ENCODE measurements around the gene SAMD4B.
A peak's percentile ranks its signal among the peaks of the same experiment; 100 is the strongest.

The SAMD4B gene

DNA sequence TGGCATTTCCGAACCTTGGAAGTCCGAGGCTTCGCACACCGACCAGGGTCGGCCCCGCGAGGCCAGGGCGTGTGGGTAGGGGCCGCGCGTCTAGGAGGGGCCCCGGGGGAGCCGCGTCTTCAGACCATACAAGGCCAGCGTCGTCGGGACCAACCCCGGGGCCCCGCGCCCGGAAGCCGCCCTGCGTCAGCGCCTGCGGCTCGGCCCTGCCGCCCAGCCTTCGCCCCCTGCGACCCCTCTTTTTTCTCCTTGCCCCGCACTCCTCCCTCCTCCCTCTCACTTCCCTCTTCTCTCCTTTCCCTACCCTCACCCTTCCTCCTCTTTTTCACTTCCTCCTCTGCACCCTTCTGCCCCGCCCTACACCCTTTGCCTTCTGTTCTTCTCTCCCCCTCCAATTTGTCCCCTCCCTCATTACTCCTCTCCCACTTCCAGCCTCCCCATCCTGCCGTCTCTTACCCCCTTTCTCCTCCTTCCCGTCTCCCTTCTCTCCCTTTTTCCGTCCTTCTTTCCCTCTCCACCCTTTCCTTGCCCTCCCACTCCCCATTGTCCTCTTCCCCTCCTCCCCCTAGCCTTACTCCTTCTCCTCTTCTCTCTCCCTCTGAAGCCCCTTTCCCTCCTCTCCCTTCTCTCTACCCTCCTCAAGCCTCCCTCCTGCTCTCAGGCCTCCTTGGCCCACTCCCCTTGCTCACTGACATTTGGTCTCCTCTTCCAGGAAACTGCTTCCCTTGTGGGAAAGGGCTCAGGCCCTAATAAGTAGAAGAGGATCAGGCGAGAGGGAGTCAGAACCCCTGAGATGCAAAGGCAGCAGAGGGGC is 68.0 kb downstream of the SAMD4B start:
- peak overlapping the region; percentile 59 for H3K4me3 ChIP-seq (ENCODE audit: low read depth, low read length)
- DNase-seq (ENCODE audit: low read depth) = peak; percentile 80
- TF ChIP-seq, protein P1, sequence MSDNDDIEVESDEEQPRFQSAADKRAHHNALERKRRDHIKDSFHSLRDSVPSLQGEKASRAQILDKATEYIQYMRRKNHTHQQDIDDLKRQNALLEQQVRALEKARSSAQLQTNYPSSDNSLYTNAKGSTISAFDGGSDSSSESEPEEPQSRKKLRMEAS (IDR thresholded peaks at IDR 0.05; ENCODE audit: low read depth, low read length) = no peak
- TF ChIP-seq MYC (IDR thresholded peaks at IDR 0.05; ENCODE audit: low read depth, low read length) = no peak
- TF ChIP-seq, protein P2, sequence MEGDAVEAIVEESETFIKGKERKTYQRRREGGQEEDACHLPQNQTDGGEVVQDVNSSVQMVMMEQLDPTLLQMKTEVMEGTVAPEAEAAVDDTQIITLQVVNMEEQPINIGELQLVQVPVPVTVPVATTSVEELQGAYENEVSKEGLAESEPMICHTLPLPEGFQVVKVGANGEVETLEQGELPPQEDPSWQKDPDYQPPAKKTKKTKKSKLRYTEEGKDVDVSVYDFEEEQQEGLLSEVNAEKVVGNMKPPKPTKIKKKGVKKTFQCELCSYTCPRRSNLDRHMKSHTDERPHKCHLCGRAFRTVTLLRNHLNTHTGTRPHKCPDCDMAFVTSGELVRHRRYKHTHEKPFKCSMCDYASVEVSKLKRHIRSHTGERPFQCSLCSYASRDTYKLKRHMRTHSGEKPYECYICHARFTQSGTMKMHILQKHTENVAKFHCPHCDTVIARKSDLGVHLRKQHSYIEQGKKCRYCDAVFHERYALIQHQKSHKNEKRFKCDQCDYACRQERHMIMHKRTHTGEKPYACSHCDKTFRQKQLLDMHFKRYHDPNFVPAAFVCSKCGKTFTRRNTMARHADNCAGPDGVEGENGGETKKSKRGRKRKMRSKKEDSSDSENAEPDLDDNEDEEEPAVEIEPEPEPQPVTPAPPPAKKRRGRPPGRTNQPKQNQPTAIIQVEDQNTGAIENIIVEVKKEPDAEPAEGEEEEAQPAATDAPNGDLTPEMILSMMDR (IDR thresholded peaks at IDR 0.05; ENCODE audit: low read depth, low read length) = no peak
- no peak for TF ChIP-seq POLR2A (IDR thresholded peaks at IDR 0.05; ENCODE audit: extremely low read depth, insufficient read length)

DNA sequence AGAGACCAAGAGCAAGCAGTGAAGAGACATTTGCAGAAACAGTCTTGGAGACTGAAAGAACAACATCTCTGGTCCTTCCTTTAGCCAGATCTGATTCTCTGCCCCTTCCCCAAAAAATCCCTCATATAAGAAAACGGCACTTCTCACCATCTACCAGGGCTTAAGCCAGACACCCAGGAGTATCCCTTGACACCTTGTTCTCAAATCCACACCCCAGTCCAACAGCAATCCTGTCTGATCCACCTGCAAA is 68.5 kb downstream of the SAMD4B start:
- TF ChIP-seq POLR2A (IDR thresholded peaks at IDR 0.05; ENCODE audit: extremely low read depth, insufficient read length) (no peak), MYC (IDR thresholded peaks at IDR 0.05; ENCODE audit: low read depth, low read length) (no peak)
- TF ChIP-seq, protein P2 (IDR thresholded peaks at IDR 0.05; ENCODE audit: low read depth, low read length) = no peak
- TF ChIP-seq, protein P1 (IDR thresholded peaks at IDR 0.05; ENCODE audit: low read depth, low read length) = no peak
- H3K4me3 ChIP-seq (ENCODE audit: low read depth, low read length) = peak overlapping the region; percentile 11
- DNase-seq (ENCODE audit: low read depth) = no peak

DNA sequence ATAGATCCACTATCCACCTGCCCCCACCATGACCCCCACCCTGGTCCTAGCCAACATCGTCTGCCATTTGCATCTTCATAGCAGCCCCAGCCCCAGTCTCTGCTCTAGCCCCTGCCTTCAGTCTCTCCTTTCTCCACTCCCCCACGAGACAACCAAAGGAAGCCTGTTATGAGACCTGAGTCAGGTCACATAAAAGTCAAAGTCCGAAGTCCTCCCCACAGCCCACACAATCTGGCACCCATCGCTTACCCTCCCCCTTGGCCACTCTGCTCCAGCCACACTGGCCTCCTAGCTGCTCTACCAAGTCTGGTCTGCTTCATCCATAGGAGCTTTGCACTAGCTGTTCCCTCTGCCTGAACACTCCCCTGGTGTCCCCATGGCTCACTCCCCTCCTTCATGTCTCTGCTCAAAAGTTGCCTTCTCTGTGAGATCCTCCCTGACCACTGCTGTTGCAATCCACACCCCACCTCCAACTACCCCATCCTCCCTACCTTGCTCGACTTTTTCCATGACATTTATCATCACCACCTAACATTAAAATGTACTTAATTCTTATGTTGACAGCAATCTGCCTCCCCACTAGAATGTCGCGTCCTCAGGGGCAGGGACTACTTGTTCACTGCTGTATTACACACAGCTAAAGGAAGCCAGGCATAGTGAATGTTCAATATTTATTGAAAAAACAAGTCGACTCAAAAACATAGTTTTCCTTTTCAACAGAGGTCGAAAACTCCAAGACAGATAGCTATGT is 69.0 kb downstream of the SAMD4B start:
- TF ChIP-seq MYC (IDR thresholded peaks at IDR 0.05; ENCODE audit: low read depth, low read length) (no peak), POLR2A (IDR thresholded peaks at IDR 0.05; ENCODE audit: extremely low read depth, insufficient read length) (no peak)
- TF ChIP-seq, protein P1 (IDR thresholded peaks at IDR 0.05; ENCODE audit: low read depth, low read length) = no peak
- TF ChIP-seq, protein P2 (IDR thresholded peaks at IDR 0.05; ENCODE audit: low read depth, low read length) = no peak
- DNase-seq (ENCODE audit: low read depth) = peak; percentile 60
- H3K4me3 ChIP-seq (ENCODE audit: low read depth, low read length) = peak overlapping the region; percentile 8

DNA sequence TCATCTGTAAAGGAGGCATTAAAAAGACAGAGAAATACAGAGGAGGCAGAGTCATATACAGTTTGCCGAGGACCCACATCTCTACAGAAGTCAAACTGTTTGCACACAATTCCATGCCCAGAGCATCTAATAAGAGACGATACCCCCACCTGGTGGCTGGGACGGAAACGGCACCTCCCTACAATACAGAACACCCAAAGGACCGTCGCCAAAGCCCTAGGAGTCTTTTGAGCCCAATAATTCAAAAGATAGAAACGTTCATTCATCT is 69.5 kb downstream of the SAMD4B start:
- DNase-seq (ENCODE audit: low read depth) = peak; percentile 87
- TF ChIP-seq, protein P2 (IDR thresholded peaks at IDR 0.05; ENCODE audit: low read depth, low read length) = peak; percentile 64
- TF ChIP-seq MYC (IDR thresholded peaks at IDR 0.05; ENCODE audit: low read depth, low read length) = no peak
- peak overlapping the region; percentile 28 for H3K4me3 ChIP-seq (ENCODE audit: low read depth, low read length)

DNA sequence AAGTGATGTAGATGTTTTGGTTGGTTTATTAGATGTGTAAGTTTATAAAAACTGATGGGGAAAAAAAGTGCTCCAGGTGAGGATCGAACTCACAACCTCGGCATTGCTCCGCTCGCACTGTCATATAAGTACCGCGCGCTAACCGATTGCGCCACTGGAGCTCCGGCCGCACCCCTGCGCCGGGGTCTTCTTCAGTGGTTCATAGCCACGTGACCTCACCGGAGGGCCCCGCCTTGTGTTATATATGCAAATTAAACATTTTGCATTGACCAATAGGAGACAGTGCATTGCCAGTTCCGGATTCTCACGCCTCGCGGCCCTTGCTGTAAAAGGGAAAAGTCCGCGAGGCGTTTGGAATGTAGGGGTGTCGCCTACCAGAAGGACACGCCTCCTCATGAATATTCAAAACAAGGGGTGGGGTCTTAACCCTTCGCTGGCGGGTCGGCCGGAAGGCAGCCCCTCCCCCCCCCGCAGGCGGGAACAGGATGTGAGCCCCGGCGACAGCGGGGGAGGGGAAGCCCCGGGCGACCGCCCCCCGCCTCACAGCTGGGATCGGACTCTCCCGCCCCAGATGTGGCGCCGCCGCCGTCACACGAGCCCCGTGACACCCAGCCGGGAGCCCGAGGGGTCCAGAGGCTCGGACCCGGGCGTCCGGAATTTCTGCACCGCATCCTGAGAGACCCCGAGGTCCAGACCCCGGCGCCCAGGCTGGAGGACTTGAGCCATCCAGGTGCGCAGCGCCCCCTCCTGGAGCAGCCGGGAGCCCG is 70.1 kb downstream of the SAMD4B start, which contains the start of gene PLEKHG2:
PLEKHG2 (plus strand) TSS at position 570 of the 767 bp plus-strand sequence. CDS start 1,418 bp downstream, outside the sequence.
- peak within 1 kb of the TSS; percentile 65 for H3K4me3 ChIP-seq (ENCODE audit: low read depth, low read length)
- peak; percentile 35 for TF ChIP-seq POLR2A (IDR thresholded peaks at IDR 0.05; ENCODE audit: extremely low read depth, insufficient read length)
- TF ChIP-seq MYC (IDR thresholded peaks at IDR 0.05; ENCODE audit: low read depth, low read length) = 0 out of 2 replicates have a peak, but pooled peaks have one; percentile 45
- TF ChIP-seq, protein P2 (IDR thresholded peaks at IDR 0.05; ENCODE audit: low read depth, low read length) = peak; percentile 49
- TF ChIP-seq, protein P1 (IDR thresholded peaks at IDR 0.05; ENCODE audit: low read depth, low read length) = peak; percentile 89
- peak; percentile 97 for DNase-seq (ENCODE audit: low read depth)

Data from NB4 (cell line).